GM12864 (cell line): ENCODE data around the gene EGFLAM.
"Not testable (repeated sequence)": the region's sequence is repeated elsewhere in the genome, so short reads cannot be mapped to it uniquely, and the experiment has no call there.

Experiments
- DNase-seq: peaks from one replicate; pipeline ENCODE4 v3.0.0-alpha.2; 2011; ENCODE audit warnings: low read depth
- H3K4me3 ChIP-seq: 2 replicates; pipeline ENCODE4 v1.5.1; 2011; ENCODE audit warnings: mild to moderate bottlenecking, low read depth, low read length, control low read depth
- CTCF ChIP-seq: IDR thresholded peaks from 2 replicates; pipeline ENCODE4 v1.5.1; 2011; ENCODE audit warnings: low read depth, mild to moderate bottlenecking, moderate library complexity, low read length, control low read depth, inconsistent platforms; ENCODE audit errors: missing control alignments

Gene EGFLAM

DNA sequence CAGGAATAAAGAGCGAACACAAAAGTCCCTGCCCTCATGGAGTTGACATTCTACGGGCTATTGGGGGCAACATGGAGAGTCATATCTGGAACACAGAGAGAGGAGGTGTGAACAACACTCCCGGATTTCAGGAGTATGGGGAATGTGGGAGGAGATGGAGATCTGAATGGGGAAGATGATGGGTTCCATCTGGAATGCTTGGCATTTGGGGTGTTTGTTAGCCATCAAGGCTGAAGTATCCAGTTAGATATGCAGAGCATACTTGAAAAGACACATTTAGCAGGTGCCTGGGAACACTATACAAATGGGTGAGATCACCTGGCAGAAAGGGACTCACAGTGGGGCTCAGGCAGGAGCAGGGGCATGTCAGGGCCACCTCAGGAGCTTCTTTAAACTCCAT lies 61.1 kb downstream of the EGFLAM start:
- DNase-seq = no peak
- TF ChIP-seq CTCF = no peak
- H3K4me3 ChIP-seq = no peak overlapping the region

- no peak for DNase-seq
These were observed 63.6 kb downstream of the EGFLAM start for GRCh38 chr5:38321978-38322377.

GRCh38 chr5:38323645-38324295 lies 65.4 kb downstream of the EGFLAM start:
- H3K4me3 ChIP-seq = no peak overlapping the region
- no peak for TF ChIP-seq CTCF
- DNase-seq = no peak

More at GRCh38 chr5:38321978-38322377, 63.6 kb downstream of the EGFLAM start:
- no peak for TF ChIP-seq CTCF
- no peak overlapping the region for H3K4me3 ChIP-seq

DNA sequence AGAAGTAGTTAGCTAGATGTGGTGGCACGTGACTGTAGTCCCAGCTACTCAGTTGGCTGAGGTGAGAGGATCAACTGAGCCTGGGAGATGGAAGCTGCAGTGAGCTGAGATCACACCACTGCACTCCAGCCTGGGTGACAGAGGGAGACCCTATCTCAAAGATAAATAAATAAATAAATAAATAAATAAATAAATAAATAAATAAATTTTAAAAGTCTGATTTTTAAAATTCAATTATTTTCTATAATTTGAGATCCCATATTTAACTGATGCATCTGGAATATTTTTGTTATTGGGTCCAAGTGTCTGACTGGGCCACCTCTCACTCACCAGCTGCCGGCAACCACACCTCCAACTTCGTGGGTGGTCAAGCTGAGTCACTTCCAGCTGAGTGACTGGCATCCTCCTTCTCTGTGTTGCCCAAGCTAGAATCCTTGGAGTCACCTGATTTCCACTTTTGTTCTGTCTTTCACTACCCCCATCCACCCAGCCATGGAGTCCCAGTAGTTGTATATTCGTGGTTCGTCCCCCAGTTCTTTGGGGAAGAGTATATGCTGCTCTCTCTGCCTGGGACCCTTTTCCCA lies 70.9 kb downstream of the EGFLAM start:
- TF ChIP-seq CTCF = no peak
- no peak overlapping the region for H3K4me3 ChIP-seq
- no peak for DNase-seq

DNA sequence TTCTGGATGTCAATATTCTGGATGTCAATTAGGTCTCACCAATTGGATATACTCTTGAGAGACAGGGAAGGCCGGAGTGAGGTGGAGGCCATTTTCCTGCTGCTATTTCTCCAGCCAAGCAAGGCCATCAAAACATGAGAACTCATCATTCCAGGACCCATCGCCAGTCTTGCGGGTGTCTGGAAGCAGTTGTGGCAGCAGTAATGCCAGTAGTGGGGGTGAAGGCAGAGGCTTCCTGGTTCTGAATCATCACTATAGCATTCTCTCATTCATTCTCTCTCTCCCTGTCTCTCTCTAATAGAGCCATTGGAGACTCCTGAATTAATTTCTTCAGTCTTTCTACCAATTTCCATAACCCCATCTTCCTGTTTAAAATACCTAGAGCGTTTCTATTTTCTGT lies 71.8 kb downstream of the EGFLAM start:
- no peak for TF ChIP-seq CTCF
- no peak for DNase-seq
- H3K4me3 ChIP-seq = no peak overlapping the region

DNA sequence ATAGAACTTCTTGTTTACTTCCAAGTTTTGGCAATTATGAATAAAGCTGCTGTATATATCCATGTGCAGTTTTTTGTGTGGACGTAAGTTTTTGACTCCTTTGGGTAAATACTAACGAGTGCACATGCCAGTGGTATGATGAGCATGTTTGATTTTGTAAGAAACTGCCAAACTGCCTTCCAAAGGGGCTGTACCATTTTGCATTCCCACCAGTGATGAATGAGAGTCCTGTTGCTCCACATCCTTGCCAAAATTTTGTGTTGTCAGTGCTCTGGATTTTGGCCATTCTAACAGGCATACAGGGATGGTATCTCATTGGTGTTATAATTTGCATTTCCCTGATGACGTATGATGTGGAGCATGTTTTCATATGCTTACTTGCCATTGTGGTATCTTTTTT lies 73.5 kb downstream of the EGFLAM start:
- TF ChIP-seq CTCF = no peak
- no peak for DNase-seq

DNA sequence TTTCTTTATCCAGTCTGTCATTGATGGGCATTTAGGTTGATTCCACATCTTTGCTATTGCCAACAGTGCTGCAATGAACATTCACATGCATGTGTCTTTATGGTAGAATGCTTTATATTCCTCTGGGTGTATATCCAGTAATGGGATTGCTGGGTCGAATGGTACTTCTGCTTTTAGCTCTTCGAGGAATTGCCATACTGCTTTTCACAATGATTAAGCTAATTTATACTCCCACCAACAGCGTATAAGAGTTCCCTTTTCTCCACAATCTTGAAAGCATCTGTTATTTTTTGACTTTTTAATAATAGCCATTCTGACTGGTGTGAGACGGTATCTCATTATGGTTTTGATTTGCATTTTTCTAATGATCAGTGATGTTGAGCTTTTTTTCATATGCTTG lies 74.8 kb downstream of the EGFLAM start:
- not testable (repeated sequence) for DNase-seq, H3K4me3 ChIP-seq

More for the DNA sequence above, 73.5 kb downstream of the EGFLAM start:
- no peak overlapping the region for H3K4me3 ChIP-seq
